ENCODE data around the gene MAP4K3.

- TF ChIP-seq CTCF (IDR thresholded peaks at IDR 0.05) (no peak), POLR2AphosphoS5 (IDR thresholded peaks at IDR 0.05) (no peak), POLR2A (IDR thresholded peaks at IDR 0.05) (no peak)
Observed at GRCh38 chr2:39395313-39395712, 41.8 kb downstream of the MAP4K3 start.

All from upper lobe of left lung (tissue), 4 donors.